ENCODE results near the gene GOLGA6C. TPM values are rescaled to one million over a fixed set of nuclear protein-coding genes. Genes with fewer than 3 reads are reported as not detected.
A peak's percentile ranks its signal among the peaks of the same experiment; 100 is the strongest.

Gene GOLGA6C
- total RNA-seq, 4 donors from 2014 or later: not detected

GRCh38 chr15:75231836-75232235, 26.3 kb upstream of the GOLGA6C start:
- no peak overlapping the region for H3K4me3 ChIP-seq
- 70% methylated on average over 4 of the region's 4 CpGs; no CpG with 5 or more reads in 1 of the 2 donors for WGBS, 2 donors (ENCODE audit: low coverage in 1 of 2)
- no peaks in the 10 kb centered on the region for H3K36me3 ChIP-seq
- H3K4me1 ChIP-seq: no peaks in the 10 kb centered on the region
- DNase-seq: peak; percentile 0
- no peaks in the 10 kb centered on the region for H3K27me3 ChIP-seq
- in situ Hi-C loops (cut with MboI; ENCODE audit: low pct_ligation_motif_present in 1 of 4, low pct_unique_long_range_greater_than_20kb in 1 of 4, low sequenced_read_pairs in 3 of 4) (no loop called here), intact Hi-C loops (cut with DNase I; ENCODE audit: low total_unique reads) (no loop called here)
- H3K27ac ChIP-seq: no peak overlapping the region
- TF ChIP-seq CTCF (IDR thresholded peaks at IDR 0.05): no peak
- no peak for TF ChIP-seq POLR2A (IDR thresholded peaks at IDR 0.05)
- TF ChIP-seq EP300 (IDR thresholded peaks at IDR 0.05; ENCODE audit: low read depth): no peak
- no peak for TF ChIP-seq POLR2AphosphoS5 (IDR thresholded peaks at IDR 0.05)
- no peaks in the 10 kb centered on the region for H3K9me3 ChIP-seq

- TF ChIP-seq POLR2A (IDR thresholded peaks at IDR 0.05) (no peak), POLR2AphosphoS5 (IDR thresholded peaks at IDR 0.05) (no peak), EP300 (IDR thresholded peaks at IDR 0.05; ENCODE audit: low read depth) (no peak), CTCF (IDR thresholded peaks at IDR 0.05) (no peak)
- in situ Hi-C loops (cut with MboI; ENCODE audit: low pct_ligation_motif_present in 1 of 4, low pct_unique_long_range_greater_than_20kb in 1 of 4, low sequenced_read_pairs in 3 of 4): no loop called here
- Histone ChIP-seq H3K4me3 (no peak overlapping the region), H3K4me1 (no peaks in the 10 kb centered on the region), H3K36me3 (no peaks in the 10 kb centered on the region), H3K27me3 (no peaks in the 10 kb centered on the region), H3K9me3 (no peaks in the 10 kb centered on the region), H3K27ac (no peak overlapping the region)
- DNase-seq: peak; percentile 4
- intact Hi-C loops (cut with DNase I; ENCODE audit: low total_unique reads): no loop called here
- WGBS, 2 donors (ENCODE audit: low coverage in 1 of 2): 95% methylated on average over 12 of the region's 12 CpGs; no CpG with 5 or more reads in 1 of the 2 donors
Measured at GRCh38 chr15:75232252-75232813, 25.8 kb upstream of the GOLGA6C start.

GRCh38 chr15:75232826-75233503, 25.2 kb upstream of the GOLGA6C start:
- H3K4me1 ChIP-seq: no peaks in the 10 kb centered on the region
- DNase-seq: peak; percentile 4
- no peak overlapping the region for H3K4me3 ChIP-seq
- in situ Hi-C loops (cut with MboI; ENCODE audit: low pct_ligation_motif_present in 1 of 4, low pct_unique_long_range_greater_than_20kb in 1 of 4, low sequenced_read_pairs in 3 of 4) (no loop called here), intact Hi-C loops (cut with DNase I; ENCODE audit: low total_unique reads) (no loop called here)
- H3K36me3 ChIP-seq: no peaks in the 10 kb centered on the region
- H3K9me3 ChIP-seq: no peaks in the 10 kb centered on the region
- no peak for TF ChIP-seq CTCF (IDR thresholded peaks at IDR 0.05)
- TF ChIP-seq POLR2A (IDR thresholded peaks at IDR 0.05): no peak
- no peak for TF ChIP-seq EP300 (IDR thresholded peaks at IDR 0.05; ENCODE audit: low read depth)
- no peak for TF ChIP-seq POLR2AphosphoS5 (IDR thresholded peaks at IDR 0.05)
- H3K27ac ChIP-seq: no peak overlapping the region
- H3K27me3 ChIP-seq: no peaks in the 10 kb centered on the region
- WGBS, 2 donors (ENCODE audit: low coverage in 1 of 2): 90 to 92% methylated on average over 5 to 17 of the region's 17 CpGs

- H3K9me3 ChIP-seq: no peaks in the 10 kb centered on the region
- peaks cover 5% of the 10 kb centered on the region for H3K27me3 ChIP-seq
- TF ChIP-seq EP300 (IDR thresholded peaks at IDR 0.05; ENCODE audit: low read depth): no peak
- peak; percentile 2 for DNase-seq
- H3K4me3 ChIP-seq: no peak overlapping the region
- H3K36me3 ChIP-seq: no peaks in the 10 kb centered on the region
- intact Hi-C loops (cut with DNase I; ENCODE audit: low total_unique reads) (no loop called here), in situ Hi-C loops (cut with MboI; ENCODE audit: low pct_ligation_motif_present in 1 of 4, low pct_unique_long_range_greater_than_20kb in 1 of 4, low sequenced_read_pairs in 3 of 4) (no loop called here)
- no peak overlapping the region for H3K27ac ChIP-seq
- WGBS, 2 donors (ENCODE audit: low coverage in 1 of 2): 47 to 66% methylated on average over 3 to 14 of the region's 14 CpGs
- no peaks in the 10 kb centered on the region for H3K4me1 ChIP-seq
Measured at GRCh38 chr15:75233504-75234190, 24.5 kb upstream of the GOLGA6C start.
